ENCODE measurements around the gene EFNA1.

The EFNA1 gene, protein sequence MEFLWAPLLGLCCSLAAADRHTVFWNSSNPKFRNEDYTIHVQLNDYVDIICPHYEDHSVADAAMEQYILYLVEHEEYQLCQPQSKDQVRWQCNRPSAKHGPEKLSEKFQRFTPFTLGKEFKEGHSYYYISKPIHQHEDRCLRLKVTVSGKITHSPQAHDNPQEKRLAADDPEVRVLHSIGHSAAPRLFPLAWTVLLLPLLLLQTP

DNA sequence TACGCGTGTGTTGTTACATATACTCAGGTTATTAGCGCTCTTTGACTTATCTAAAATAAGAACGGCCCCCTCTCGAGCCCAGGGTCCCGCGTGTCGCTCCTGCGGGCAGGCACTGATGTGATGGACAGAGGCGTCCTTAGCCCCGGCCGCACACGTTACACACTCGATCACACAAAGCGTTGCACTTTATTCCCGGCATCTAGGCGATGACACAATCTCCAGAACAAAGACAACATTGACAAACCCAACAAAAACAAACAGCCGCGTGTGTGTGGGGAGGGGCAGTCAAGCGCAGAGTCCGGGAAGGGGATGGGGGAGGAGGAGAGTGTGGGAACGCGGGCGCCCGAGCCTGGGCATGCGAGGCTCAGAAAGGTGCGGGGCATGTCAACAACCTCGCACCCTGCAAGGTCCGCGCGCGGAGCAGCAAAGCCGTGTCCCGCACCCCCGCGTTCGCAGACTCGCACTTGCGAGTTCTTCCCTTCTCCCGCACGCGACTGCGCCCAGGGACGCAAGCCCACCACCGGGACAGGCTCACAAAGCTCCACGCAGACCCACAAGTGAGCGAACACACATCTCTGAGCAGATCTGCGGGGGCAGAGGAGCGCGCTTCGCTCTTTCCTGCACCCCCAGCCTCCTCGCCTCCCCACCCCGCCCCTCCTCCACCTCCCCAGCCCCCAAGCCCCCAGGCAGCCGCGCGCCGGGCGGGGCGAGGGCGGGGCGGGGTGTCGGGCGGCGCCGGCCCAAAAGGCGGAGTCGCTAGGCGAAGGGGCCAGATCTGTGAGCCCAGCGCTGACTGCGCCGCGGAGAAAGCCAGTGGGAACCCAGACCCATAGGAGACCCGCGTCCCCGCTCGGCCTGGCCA lies at the start of gene EFNA1:
Gene EFNA1 (plus strand): TSS at position 772 of the 862 bp plus-strand sequence. CDS start 102 bp downstream, outside the sequence.
- peaks cover 73% of the 10 kb centered on the region for H3K27me3 ChIP-seq (ENCODE audit: control insufficient read depth, insufficient read depth, low read length)
- peaks cover 49% of the 10 kb centered on the region for H3K4me1 ChIP-seq (ENCODE audit: control insufficient read depth, low read depth, low read length)
- H3K9ac ChIP-seq (ENCODE audit: low read length) = no peak within 1 kb of the TSS
- no peaks in the 10 kb centered on the region for H3K9me3 ChIP-seq (ENCODE audit: control insufficient read depth, low read depth, low read length)
- H3K36me3 ChIP-seq (ENCODE audit: control insufficient read depth, low read depth, low read length) = peaks cover 5% of the 10 kb centered on the region
- no peak within 1 kb of the TSS for H3K27ac ChIP-seq (ENCODE audit: low read length)
- peak within 1 kb of the TSS; percentile 54 for H3K4me3 ChIP-seq (ENCODE audit: low read length)

DNA sequence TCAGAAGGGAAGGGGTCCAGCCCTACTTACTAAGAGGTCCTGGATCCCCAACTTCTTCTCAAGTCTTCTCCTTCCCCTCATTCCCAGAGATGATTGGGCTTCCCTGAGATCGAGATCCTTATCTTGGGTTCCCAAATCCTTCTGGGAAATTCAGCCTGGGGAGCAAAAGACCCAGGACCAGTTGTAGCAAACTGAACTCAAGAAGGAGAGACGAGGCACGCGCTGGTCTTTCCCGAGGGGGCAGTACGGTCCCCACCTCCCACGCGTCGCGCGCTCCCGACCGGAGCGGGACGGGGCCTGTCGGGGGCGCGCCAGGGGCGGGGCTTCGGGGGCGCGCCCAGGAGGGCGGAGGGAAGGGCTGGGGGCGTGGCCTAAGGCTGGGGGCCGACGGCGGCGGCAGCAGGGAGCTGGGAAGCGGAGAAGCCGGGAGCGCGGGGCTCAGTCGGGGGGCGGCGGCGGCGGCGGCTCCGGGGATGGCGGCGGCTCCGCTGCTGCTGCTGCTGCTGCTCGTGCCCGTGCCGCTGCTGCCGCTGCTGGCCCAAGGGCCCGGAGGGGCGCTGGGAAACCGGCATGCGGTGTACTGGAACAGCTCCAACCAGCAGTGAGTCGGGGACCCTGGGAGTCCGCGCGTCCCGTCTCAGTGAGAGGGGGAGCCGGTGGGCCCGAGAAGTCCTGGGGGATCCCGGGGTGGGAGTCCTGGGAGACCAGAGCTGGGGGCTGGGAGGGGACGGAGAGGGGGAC lies 49.0 kb upstream of the EFNA1 start, which contains the start of gene EFNA3:
Gene EFNA3 (plus strand): TSS at position 369 of the 741 bp plus-strand sequence. CDS start 105 bp downstream, at position 474.
- H3K4me1 ChIP-seq (ENCODE audit: control insufficient read depth, low read depth, low read length) = peaks cover 5% of the 10 kb centered on the region
- no peaks in the 10 kb centered on the region for H3K9me3 ChIP-seq (ENCODE audit: control insufficient read depth, low read depth, low read length)
- H3K27me3 ChIP-seq (ENCODE audit: control insufficient read depth, insufficient read depth, low read length) = peaks cover 64% of the 10 kb centered on the region
- no peak within 1 kb of the TSS for H3K27ac ChIP-seq (ENCODE audit: low read length)
- no peaks in the 10 kb centered on the region for H3K36me3 ChIP-seq (ENCODE audit: control insufficient read depth, low read depth, low read length)
- H3K4me3 ChIP-seq (ENCODE audit: low read length) = peak within 1 kb of the TSS; percentile 54
- no peak within 1 kb of the TSS for H3K9ac ChIP-seq (ENCODE audit: low read length)

DNA sequence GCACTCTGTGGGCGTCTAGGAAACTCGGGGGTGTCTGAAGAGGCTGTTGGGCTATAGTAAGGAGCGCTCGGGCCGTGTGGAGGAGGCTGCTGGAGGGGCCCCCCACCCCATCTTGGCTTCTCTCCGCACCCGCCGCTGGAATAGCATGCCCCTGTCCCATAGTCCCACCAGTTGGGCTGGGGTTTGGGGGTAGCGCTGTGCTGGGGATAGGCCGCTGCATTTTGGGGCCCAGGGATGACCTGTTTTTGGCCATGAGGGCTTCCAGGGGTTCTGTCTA lies 48.5 kb upstream of the EFNA1 start:
- peaks cover 69% of the 10 kb centered on the region for H3K27me3 ChIP-seq (ENCODE audit: control insufficient read depth, insufficient read depth, low read length)
- peak overlapping the region; percentile 54 for H3K4me3 ChIP-seq (ENCODE audit: low read length)
- no peak overlapping the region for H3K27ac ChIP-seq (ENCODE audit: low read length)
- peaks cover 7% of the 10 kb centered on the region for H3K4me1 ChIP-seq (ENCODE audit: control insufficient read depth, low read depth, low read length)
- H3K9me3 ChIP-seq (ENCODE audit: control insufficient read depth, low read depth, low read length) = no peaks in the 10 kb centered on the region
- H3K9ac ChIP-seq (ENCODE audit: low read length) = no peak overlapping the region
- H3K36me3 ChIP-seq (ENCODE audit: control insufficient read depth, low read depth, low read length) = no peaks in the 10 kb centered on the region

DNA sequence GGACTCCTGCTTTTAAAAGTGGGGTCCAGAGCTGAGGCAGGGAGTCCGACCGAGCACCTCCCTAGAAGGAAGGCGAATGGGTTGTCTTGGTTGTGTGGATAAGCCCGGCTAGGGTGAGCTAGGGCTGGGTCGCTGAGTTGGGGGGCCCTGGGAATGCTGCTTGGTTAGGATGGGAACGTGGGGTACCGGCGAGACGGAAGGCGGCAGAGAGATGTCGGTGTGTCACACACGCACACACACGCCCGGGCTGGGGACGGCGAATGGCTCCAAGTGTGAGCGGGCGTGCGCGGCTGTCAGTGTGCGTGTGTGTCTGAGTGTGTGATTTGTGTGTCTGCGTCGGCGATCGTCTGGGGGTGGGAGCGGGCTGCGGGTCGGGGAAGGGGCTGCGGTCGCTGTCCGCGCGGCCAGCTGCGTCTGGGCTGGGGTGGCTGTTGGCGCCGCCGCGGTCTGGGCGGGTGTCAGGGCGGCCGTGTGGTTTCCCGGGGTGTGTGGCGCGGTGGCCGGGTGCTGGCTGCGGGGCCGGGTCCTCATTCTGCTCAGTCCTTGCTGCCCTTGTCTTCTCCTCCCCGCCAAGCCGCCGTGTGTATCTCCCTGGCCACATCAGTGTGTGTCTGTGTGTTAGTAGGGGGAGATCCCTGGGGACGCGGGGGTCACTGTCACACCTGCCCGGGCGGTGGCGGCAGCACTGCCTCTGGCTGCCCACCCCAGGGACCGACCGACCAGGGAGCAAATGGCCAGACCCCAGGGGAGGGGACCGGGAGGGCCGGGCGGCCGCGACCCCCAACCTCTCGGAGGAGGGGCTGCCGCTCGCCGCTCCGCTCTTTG lies 48.0 kb upstream of the EFNA1 start:
- Histone ChIP-seq H3K9me3 (ENCODE audit: control insufficient read depth, low read depth, low read length) (no peaks in the 10 kb centered on the region), H3K4me3 (ENCODE audit: low read length) (peak overlapping the region; percentile 54), H3K9ac (ENCODE audit: low read length) (peak overlapping the region; percentile 20), H3K27ac (ENCODE audit: low read length) (no peak overlapping the region), H3K36me3 (ENCODE audit: control insufficient read depth, low read depth, low read length) (no peaks in the 10 kb centered on the region), H3K4me1 (ENCODE audit: control insufficient read depth, low read depth, low read length) (peaks cover 11% of the 10 kb centered on the region), H3K27me3 (ENCODE audit: control insufficient read depth, insufficient read depth, low read length) (peaks cover 73% of the 10 kb centered on the region)

DNA sequence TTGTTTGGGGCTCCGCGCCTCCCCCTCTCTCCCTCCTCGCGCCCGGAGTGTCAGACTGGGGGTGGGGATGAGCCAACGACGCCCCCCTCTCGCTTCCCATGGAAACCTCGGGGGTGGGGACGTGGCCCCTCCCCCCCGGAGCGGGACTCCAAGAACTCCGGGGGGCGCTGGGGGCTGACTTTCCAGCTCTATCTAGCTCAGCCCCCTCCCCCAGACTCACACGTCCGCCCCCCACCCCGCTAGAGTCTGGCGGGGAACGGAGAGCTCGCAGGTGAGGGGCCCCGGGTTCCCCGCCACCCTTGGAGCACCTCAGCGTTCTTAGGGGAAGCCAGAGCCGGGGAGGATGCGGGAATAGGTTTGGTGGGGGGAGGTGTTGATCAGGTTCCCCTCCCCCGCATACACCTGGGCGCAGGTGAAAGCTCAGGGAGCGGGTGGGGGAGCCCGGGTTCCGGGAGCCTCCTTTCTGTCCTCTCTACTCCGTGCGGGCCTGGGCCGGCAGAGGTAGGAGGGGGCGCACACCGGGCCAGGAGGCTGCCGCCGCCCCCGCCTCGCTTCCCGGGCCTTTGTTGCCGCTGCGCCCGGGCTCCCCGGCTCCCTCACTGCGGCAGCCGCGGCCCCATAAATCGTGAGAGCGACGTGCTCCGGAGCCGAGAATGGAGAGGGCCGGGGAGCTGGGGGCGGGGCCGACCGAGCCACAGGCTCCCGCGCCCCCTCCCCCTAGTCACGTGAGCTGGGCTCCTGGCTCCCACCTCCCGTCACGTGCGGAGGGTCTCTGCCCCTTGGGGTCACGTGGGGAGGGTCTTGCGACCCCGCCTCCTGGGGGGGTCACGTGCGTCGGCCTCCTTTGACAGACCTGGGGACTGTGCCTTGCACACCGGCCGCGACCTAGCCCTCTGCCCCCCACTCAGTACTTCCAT lies 47.1 kb upstream of the EFNA1 start:
- H3K9ac ChIP-seq (ENCODE audit: low read length) = peak overlapping the region; percentile 20
- peaks cover 12% of the 10 kb centered on the region for H3K4me1 ChIP-seq (ENCODE audit: control insufficient read depth, low read depth, low read length)
- H3K4me3 ChIP-seq (ENCODE audit: low read length) = peak overlapping the region; percentile 54
- no peaks in the 10 kb centered on the region for H3K9me3 ChIP-seq (ENCODE audit: control insufficient read depth, low read depth, low read length)
- peaks cover 73% of the 10 kb centered on the region for H3K27me3 ChIP-seq (ENCODE audit: control insufficient read depth, insufficient read depth, low read length)
- no peak overlapping the region for H3K27ac ChIP-seq (ENCODE audit: low read length)
- H3K36me3 ChIP-seq (ENCODE audit: control insufficient read depth, low read depth, low read length) = no peaks in the 10 kb centered on the region

DNA sequence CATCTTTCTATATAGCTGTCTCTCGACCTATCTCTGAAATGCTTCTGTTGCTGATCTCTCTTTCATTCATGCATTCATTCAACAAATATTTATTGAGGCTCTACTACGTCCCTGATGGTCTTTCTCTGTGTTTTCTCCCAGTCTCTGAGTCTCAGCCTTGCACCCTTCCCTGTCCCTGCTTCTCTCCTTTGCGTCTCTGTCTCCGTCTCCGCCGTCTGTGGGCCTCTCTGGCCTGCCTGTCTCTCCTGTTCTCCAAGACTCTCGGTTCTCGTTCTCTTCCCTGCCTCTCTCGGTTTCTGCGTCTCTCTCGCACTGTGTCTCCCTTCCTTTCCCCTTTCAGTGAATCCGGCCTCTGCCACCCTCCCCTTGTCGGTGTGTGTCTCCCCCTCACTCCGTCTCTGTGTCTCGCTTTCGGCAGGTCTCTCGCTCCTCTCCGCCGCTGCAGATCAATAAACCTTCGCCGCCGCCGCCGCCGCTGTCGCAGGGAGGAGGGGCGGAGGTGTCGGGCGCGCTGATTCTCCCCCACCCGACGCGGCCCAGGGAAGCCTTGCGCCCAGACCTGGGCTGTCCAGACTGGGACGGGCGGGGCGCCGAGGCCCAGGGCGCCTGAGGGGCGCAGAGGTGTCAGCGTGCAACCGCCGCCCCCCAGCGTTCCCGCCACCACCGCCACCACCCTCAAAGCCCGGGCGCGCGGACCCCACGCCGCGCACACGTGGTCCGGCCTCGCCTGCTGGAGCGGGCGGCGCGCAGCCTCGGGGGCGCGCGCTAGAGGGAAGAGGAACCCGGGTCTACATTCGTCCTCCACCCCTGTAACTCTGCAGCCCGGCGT lies 46.0 kb upstream of the EFNA1 start:
- Histone ChIP-seq H3K36me3 (ENCODE audit: control insufficient read depth, low read depth, low read length) (no peaks in the 10 kb centered on the region), H3K27me3 (ENCODE audit: control insufficient read depth, insufficient read depth, low read length) (peaks cover 73% of the 10 kb centered on the region), H3K4me1 (ENCODE audit: control insufficient read depth, low read depth, low read length) (peaks cover 14% of the 10 kb centered on the region), H3K9ac (ENCODE audit: low read length) (no peak overlapping the region), H3K9me3 (ENCODE audit: control insufficient read depth, low read depth, low read length) (no peaks in the 10 kb centered on the region), H3K27ac (ENCODE audit: low read length) (no peak overlapping the region), H3K4me3 (ENCODE audit: low read length) (peak overlapping the region; percentile 54)

DNA sequence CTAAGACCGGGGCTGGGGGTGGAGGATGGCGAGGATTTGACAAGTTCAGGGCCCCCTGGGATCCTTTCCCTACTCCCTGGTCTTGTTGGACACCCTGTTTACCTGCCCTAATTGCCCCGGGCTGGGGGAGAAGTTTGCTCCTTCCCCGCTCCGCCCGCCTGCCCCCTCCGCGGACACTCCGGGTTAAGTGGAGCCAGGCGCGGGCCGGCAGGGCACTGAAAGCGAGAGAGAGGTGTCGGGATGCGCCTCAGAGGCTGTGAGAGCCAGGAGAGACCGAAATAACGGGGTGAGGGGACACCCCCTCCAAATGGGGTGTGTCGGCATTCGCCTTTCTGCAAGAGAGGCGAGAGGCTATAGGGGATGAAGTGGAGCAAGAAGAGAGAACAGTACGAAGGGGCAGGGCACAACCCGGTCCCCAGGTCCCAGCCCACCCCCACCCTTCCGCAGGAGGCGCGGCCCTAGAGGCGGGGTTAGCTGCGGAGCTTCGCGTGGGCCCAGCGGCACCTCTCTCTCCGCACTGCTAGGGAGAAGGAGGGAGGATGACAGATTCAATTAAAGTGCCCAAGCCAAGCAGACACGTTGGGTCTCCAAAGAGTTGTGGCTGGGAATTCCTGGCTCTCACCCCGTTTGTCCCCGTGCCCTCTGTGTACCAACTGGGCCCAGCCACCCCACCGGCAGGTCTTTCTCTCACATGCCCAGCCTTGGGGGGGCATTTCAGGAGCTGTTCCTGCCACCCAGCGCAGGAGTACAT lies 45.2 kb upstream of the EFNA1 start:
- Histone ChIP-seq H3K4me1 (ENCODE audit: control insufficient read depth, low read depth, low read length) (peaks cover 14% of the 10 kb centered on the region), H3K9ac (ENCODE audit: low read length) (no peak overlapping the region), H3K27me3 (ENCODE audit: control insufficient read depth, insufficient read depth, low read length) (peaks cover 70% of the 10 kb centered on the region), H3K36me3 (ENCODE audit: control insufficient read depth, low read depth, low read length) (no peaks in the 10 kb centered on the region), H3K9me3 (ENCODE audit: control insufficient read depth, low read depth, low read length) (no peaks in the 10 kb centered on the region), H3K4me3 (ENCODE audit: low read length) (peak overlapping the region; percentile 36), H3K27ac (ENCODE audit: low read length) (no peak overlapping the region)

DNA sequence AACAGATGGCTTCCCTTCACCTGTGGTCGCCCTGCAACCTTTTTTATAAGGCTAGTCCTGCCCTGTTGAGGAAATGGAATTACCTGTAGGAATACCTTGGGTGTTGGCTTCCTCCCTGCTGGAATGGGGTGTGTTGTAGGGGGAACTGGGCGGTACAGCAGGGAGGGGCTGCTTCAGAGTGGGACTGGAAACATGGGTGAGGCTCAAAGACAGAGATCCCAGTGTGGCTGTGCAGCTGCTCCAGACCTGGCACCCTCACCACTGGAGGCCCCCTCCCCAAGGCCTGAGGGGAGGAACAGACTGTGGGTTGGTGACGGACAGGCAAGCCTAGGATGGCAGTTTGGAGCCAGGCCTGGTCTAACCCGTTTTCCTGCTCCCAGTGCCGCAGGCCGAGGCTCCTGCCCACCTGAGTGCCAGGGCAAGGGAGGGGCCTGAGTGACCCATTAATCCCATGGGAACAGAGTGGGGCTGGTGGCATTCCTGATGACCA lies 44.6 kb upstream of the EFNA1 start:
- peaks cover 63% of the 10 kb centered on the region for H3K27me3 ChIP-seq (ENCODE audit: control insufficient read depth, insufficient read depth, low read length)
- H3K36me3 ChIP-seq (ENCODE audit: control insufficient read depth, low read depth, low read length) = no peaks in the 10 kb centered on the region
- H3K9me3 ChIP-seq (ENCODE audit: control insufficient read depth, low read depth, low read length) = no peaks in the 10 kb centered on the region
- H3K27ac ChIP-seq (ENCODE audit: low read length) = no peak overlapping the region
- no peak overlapping the region for H3K9ac ChIP-seq (ENCODE audit: low read length)
- peaks cover 14% of the 10 kb centered on the region for H3K4me1 ChIP-seq (ENCODE audit: control insufficient read depth, low read depth, low read length)
- no peak overlapping the region for H3K4me3 ChIP-seq (ENCODE audit: low read length)

DNA sequence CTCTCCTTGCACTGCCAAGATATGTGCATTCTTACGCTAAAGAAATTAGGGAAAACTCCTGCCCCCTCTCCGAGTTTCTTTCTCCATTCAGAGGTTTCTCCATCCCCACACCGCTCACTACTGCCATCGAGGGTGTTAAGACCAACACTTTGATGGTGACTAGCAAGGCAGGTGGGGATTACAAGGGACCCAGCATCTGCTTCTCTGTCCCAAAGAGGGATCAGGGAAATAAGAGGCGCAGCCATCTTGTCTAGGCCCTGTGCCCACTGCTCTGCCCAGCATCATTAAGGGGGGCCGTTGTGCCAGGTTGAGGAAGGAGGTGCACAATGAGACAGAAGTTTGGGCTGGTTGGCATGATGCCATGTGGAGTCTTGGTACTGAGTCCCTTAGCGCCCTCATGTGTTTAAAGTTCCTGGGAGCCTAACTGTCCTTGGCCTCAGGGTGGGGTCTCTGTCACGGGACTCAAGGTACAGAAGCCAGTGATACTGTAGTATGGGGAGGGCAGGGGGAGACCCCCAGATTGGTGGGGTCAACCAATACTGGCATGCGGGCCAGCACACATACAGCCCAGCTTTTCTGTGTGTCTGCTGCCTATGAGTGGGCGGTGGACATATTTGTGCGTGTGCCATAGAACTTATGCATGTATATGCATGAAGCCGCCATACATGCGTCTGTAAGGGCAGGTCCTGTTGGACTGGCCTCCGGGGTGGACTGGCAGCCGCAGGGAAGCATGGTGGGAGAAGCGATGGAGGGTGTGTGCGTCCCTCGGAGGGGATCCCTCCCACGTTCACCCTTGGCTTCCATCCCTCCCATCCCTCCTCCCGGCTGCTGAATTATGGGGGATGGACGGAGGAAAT lies 43.6 kb upstream of the EFNA1 start:
- Histone ChIP-seq H3K27ac (ENCODE audit: low read length) (no peak overlapping the region), H3K9ac (ENCODE audit: low read length) (no peak overlapping the region), H3K9me3 (ENCODE audit: control insufficient read depth, low read depth, low read length) (no peaks in the 10 kb centered on the region), H3K27me3 (ENCODE audit: control insufficient read depth, insufficient read depth, low read length) (peaks cover 54% of the 10 kb centered on the region), H3K36me3 (ENCODE audit: control insufficient read depth, low read depth, low read length) (no peaks in the 10 kb centered on the region), H3K4me3 (ENCODE audit: low read length) (peak overlapping the region; percentile 92), H3K4me1 (ENCODE audit: control insufficient read depth, low read depth, low read length) (peaks cover 14% of the 10 kb centered on the region)

Data from iPS-18a (cell line).